GM12892 (cell line): Measurements from ENCODE around the gene CCSER2.

Source experiments
- POLR2A ChIP-seq: IDR thresholded peaks from 2 replicates; pipeline ENCODE4 v1.6.1; 2011; ENCODE audit warnings: low read depth, low read length, control low read depth
- POLR2AphosphoS5 ChIP-seq: IDR thresholded peaks from 2 replicates; pipeline ENCODE4 v1.6.1; 2011; ENCODE audit warnings: low read depth, low read length, control low read depth

DNA sequence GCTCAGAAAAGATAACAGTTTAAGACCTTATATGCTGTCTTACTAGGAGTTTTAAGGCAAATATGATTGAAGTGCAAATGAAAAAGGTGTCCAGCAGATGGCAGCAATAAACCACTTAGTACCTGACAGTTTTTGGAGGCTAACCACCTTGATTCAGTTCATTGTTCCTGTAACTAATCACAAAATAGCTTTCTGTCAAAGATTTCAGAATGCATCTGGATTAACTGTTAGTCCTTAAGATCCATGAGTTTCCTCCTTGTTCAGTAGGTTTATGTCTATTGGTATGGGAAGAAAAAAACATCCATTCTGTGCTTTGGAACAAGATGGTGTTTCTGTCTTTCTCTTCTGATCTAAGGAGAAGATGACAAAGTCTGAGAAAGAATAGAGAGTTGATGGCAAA is 46.6 kb downstream of the CCSER2 start:
- no peak for TF ChIP-seq POLR2A
- TF ChIP-seq POLR2AphosphoS5 = no peak
